LNCAP (cell line): ENCODE results near the gene BICD2.

ENCODE experiments used
- CTCF ChIP-seq: fragments of 450-650 bp; IDR thresholded peaks from 2 replicates; pipeline ENCODE4 v1.5.1; 2017; ENCODE audit warnings: mild to moderate bottlenecking

The BICD2 gene

GRCh38 chr9:92663951-92664350, 100.7 kb downstream of the BICD2 start:
- no peak for TF ChIP-seq CTCF

- TF ChIP-seq CTCF = no peak
Measured at GRCh38 chr9:92663126-92663525, 101.5 kb downstream of the BICD2 start.

GRCh38 chr9:92661743-92662142, 102.9 kb downstream of the BICD2 start:
- TF ChIP-seq CTCF = no peak
